ENCODE measurements around the gene TRPV6. TPM values are rescaled to one million over a fixed set of nuclear protein-coding genes. Genes with fewer than 3 reads are reported as not detected.

The TRPV6 gene
- total RNA-seq, 1 experiment from 2014 or later: not detected

GRCh38 chr7:142908290-142908689, 22.7 kb upstream of the TRPV6 start:
- DNase-seq (ENCODE audit: low read depth): no peak

- no peak for DNase-seq (ENCODE audit: low read depth)
These were observed 21.1 kb upstream of the TRPV6 start for GRCh38 chr7:142906643-142907042.

- DNase-seq (ENCODE audit: low read depth): no peak
These were observed 20.2 kb upstream of the TRPV6 start for GRCh38 chr7:142905759-142906158.

DNA sequence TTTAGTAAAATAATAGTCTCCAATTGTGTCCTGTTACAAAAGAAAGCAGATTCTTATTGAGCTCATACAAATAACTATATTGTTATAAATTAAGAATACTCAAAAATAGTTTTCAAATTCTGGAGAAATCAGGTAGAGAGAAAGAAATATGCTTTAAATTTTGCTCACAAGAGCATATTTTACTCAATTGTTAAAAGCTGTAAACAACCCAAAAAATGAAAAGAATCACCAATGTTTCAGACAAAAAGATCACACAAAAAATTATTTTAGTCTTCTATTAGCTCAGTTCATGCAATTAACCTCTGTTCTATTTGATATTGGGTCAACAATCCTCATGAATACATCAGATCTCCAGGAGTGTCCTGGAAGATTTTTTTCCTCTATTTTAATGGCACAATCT, 18.6 kb upstream of the TRPV6 start:
- no peak for DNase-seq (ENCODE audit: low read depth)

DNA sequence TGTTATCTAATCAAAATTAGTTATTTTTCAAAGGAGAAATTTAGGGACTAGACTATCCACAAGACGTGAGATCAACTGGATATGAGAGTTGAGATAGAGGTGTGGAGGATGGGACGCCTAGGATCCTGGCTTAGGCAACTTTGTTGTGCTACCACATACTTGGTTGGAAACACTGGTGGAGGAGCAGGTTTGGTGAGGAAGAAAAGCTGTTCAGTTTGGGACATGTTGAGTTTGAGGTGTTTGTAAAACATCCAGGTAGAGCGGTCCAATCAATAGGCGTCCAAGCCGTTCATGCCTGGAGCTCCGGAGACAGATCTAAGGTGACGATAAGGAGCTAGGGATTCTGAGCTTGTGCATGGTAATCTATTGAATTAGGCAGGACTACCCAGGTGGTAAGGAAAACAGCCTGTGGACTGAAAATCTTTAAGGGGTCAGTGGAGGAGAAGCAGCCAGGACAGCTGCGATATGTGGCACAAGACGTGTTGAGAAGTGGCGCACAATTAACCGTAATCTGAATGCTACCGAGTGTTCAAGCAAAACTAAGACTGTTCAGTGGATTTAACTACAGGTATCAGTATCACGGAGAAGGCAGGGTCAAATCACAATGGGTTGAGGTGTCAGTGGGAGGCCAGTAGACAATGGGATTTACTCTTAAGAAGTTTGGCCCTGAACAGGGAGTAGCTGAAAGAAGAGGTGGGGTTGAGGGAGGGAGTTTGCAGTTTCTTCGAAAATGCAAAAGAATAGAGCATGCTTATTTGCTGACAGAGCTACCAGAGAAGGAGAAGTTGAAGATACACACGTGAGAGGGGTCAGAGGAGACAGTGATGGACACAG, 16.1 kb upstream of the TRPV6 start:
- no peak for DNase-seq (ENCODE audit: low read depth)

DNA sequence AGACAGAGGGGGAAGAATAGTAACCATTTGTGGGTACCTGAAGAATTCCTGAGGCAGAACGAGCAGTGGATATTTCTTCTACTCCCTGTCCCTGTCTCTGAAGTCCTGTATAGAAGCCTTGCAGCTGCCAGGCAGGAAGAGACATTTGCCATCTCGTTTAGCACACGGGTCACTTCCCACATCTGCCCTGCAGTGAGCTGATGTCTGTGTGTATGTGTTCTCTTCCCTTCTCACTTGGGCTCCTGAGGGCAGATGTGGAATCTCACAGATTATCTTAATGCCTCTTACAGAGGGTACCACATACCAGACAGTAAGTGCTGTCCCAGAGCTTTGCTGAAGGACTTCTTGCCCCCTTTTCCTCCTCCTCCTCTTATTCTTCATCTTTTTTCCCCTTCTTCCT, 14.1 kb upstream of the TRPV6 start:
- no peak for DNase-seq (ENCODE audit: low read depth)

- DNase-seq (ENCODE audit: low read depth): no peak
These were observed 13.0 kb upstream of the TRPV6 start for GRCh38 chr7:142898377-142899170.

GRCh38 chr7:142897691-142898090, 12.1 kb upstream of the TRPV6 start:
- no peak for DNase-seq (ENCODE audit: low read depth)

DNA sequence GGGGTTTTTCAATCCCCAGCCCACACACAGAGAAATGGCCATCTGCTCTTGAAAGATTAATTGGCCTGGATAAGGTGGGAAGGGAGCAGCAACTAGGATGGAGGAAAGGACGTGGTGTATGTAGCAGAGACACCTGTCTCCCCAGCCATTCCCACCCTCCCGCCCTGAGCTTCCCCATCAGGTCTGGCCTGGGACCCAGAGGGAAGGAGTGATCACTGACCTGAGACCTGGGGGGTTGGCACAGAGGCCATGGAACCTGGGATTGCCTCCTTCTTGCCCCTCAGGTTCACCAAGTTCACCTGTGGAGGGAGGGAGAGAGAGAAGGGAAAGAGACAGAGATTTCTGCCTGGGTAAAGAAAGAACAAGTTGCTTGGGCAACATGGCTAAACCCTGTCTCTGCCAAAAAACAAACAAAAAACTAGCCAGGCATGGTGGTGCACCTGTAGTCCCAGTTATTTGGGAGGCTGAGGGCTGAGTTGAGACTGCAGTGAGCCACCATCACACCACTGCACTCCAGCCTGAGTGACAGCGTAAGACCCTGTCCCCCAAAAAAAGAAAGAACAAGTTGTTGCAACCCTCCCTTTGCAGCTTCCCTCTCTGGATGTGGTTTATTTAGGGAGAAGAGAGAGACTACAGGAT, 11.3 kb upstream of the TRPV6 start:
- DNase-seq (ENCODE audit: low read depth): no peak

GRCh38 chr7:142896151-142896550, 10.6 kb upstream of the TRPV6 start:
- no peak for DNase-seq (ENCODE audit: low read depth)

- no peak for DNase-seq (ENCODE audit: low read depth)
These were observed 9.5 kb upstream of the TRPV6 start for GRCh38 chr7:142894985-142895593.

DNA sequence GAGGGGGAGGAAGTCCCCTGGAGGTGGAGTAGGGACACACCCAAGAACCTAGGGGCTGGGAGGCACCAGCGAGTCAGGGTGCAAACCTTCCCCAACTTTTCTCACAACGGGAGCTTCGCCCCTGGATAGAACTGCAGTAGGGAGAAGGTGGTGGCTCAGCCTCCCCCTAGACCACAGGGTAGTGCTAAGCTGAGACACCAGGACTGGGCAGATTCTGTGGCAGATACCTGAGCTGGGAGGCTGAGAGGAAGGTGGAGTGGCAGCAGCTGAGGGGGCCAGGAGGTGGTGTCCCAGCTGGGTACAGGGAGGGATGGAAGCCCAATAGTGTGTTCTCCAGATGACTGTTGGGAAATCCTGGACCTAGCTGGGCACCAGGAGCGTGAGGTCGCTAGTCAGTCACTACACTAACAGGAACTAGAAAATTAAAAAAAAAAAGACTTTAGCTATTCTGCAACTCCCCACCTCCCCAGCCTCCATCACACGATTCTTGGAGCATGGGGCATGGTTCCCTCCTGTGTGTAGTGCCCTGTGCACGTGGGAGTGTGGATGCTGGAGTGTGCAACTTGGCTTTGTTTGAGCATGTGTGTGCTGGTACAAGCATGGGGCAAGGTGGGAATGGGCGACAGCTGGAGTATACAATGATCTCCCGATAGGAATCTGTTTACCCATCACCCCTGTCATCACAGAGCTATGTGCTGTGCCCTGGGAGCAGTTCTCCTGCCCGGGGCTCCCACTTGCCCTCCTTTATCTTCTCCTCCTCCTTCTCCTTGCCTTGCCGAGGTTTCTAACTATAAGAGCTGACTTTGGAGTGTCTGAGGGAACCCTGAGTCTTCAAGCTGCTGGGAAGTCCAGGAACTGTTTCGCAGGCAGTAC, 8.8 kb upstream of the TRPV6 start:
- DNase-seq (ENCODE audit: low read depth): no peak

DNA sequence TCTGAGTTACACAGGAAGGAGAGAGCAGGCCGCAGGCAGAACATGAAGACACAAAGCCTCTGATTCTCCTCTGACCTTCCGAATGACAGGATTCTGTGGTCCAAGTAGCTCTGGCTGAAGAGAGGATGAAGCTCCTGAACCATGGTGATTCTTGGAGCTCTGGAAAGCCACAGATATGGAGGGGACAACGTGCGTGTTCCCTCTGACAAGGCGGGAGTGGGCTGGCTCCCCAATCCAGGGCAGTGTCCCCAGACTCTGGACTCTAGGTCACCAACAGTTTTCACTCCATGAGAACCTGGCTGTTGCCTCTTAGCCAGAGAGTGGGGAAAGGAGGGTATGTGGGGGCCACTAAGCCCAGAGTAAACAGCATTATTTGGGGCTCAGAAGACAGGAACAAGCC, 7.4 kb upstream of the TRPV6 start:
- DNase-seq (ENCODE audit: low read depth): no peak

DNA sequence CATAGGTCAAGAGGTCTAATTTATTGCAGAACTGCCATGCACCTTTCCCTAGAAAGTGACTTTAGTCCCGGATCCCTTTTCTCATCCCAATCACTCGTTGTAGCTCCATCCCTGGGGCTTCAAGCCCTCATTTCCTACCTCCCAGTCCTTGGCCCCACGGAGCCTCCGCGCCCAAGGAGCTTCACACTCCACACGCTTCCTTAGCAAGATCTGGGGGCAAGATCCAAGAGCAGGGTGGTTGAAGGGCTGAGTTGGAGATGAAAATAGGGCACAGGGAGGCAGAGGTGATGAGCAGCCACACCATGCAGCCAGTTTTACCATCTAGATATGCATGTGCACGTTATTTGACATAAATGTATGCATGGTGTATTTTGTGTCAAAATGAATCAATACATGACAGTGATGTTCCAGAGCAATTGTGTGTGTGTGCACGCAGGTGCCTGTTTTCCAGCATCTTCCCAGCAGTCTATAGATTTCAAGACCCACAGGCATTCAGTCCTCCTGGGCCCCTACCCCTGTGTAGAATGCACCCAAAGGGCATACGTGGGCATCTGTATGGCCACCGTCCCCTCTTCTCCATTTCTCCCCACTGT, 6.0 kb upstream of the TRPV6 start:
- no peak for DNase-seq (ENCODE audit: low read depth)

GRCh38 chr7:142890874-142891485, 5.4 kb upstream of the TRPV6 start:
- no peak for DNase-seq (ENCODE audit: low read depth)

DNA sequence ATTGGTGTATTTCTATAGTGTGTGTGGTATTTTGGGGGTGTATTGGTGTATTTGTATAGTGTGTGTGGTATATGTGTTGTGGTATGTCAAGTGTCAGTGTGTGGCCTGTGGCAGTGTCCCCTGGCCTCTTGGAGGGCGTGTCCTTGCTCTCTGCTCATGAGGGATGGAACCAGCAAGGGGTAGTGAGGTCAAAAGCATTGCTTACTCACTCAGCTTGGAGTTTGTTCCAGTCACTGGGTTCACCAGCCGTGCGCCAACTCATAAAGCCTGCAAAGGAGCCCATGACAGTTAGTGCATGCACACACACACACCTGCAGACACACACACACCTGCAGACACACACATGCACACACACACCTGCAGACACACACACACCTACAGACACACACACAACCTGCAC, 4.3 kb upstream of the TRPV6 start:
- no peak for DNase-seq (ENCODE audit: low read depth)

- no peak for DNase-seq (ENCODE audit: low read depth)
These were observed 1.9 kb upstream of the TRPV6 start for GRCh38 chr7:142887282-142888015.

DNA sequence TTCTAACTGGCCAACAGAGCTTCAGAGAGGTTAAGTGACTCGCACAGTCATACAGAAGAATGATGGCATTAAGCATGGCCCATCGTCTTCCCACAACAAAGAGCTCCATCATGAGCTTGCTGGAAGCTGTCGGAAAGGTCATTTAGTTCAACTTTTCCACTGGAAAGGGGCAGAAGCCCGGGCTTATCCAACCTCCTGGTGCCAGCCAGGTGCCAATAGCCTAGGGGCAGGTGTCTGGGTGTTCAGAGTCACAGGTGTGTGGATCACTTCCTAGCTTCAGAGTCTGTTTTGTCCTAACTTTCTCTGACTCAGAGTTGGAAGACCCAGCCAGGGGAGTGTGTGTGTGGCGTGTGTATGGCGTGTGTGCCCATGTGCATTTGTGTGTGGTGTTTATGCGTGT, 1.3 kb upstream of the TRPV6 start:
- no peak for DNase-seq (ENCODE audit: low read depth)

GRCh38 chr7:142884286-142884640, 1.3 kb downstream of the TRPV6 start:
- no peak for DNase-seq (ENCODE audit: low read depth)

Measured in RPMI7951 (cell line).